ENCODE results near the gene CLOCK.
A peak's percentile ranks its signal among the peaks of the same experiment; 100 is the strongest.
"Not testable (repeated sequence)": the region's sequence is repeated elsewhere in the genome, so short reads cannot be mapped to it uniquely, and the experiment has no call there.

CLOCK gene

GRCh38 chr4:55546756-55547465 lies at the start of gene CLOCK:
Gene CLOCK (minus strand): TSS chr4:55546909. CDS start chr4:55482785, 64,124 bp downstream.
- DNase-seq, result peak; percentile 89

- DNase-seq, result no peak
These were observed 45.3 kb upstream of the CLOCK start, which contains the start of gene PDCL2 for GRCh38 chr4:55592014-55592413. Gene PDCL2 (minus strand): TSS chr4:55592245. CDS start chr4:55592109, 136 bp downstream.

GRCh38 chr4:55588160-55588559 lies 41.5 kb upstream of the CLOCK start:
- no peak for DNase-seq

GRCh38 chr4:55582773-55583172 lies 36.1 kb upstream of the CLOCK start:
- not testable (repeated sequence) for DNase-seq

GRCh38 chr4:55578341-55579010 lies 31.8 kb upstream of the CLOCK start:
- DNase-seq, result no peak

GRCh38 chr4:55575513-55575912 lies 28.8 kb upstream of the CLOCK start:
- DNase-seq, result no peak

- no peak for DNase-seq
These were observed 27.5 kb upstream of the CLOCK start for GRCh38 chr4:55574252-55574651.

GRCh38 chr4:55571806-55572205 lies 25.1 kb upstream of the CLOCK start:
- no peak for DNase-seq

GRCh38 chr4:55568905-55569504 lies 22.3 kb upstream of the CLOCK start:
- DNase-seq, result no peak

GRCh38 chr4:55561889-55562288 lies 15.2 kb upstream of the CLOCK start:
- DNase-seq, result no peak

- DNase-seq, result no peak
These were observed 13.4 kb upstream of the CLOCK start for GRCh38 chr4:55560096-55560495.

- peak; percentile 69 for DNase-seq
These were observed 7.8 kb upstream of the CLOCK start for GRCh38 chr4:55554453-55555030.

GRCh38 chr4:55553441-55554201 lies 6.9 kb upstream of the CLOCK start:
- DNase-seq, result no peak

GRCh38 chr4:55551964-55552363 lies 5.3 kb upstream of the CLOCK start:
- DNase-seq, result not testable (repeated sequence)

GRCh38 chr4:55549888-55550287 lies 3.2 kb upstream of the CLOCK start:
- peak; percentile 11 for DNase-seq

GRCh38 chr4:55547918-55548317 lies 1.2 kb upstream of the CLOCK start:
- no peak for DNase-seq

GRCh38 chr4:55547466-55547770 lies 709 bp upstream of the CLOCK start:
- DNase-seq, result no peak

- DNase-seq, result no peak
These were observed 278 bp downstream of the CLOCK start for GRCh38 chr4:55546506-55546755.

GRCh38 chr4:55545641-55546505 lies 836 bp downstream of the CLOCK start:
- peak; percentile 86 for DNase-seq

- peak; percentile 39 for DNase-seq
These were observed 1.6 kb downstream of the CLOCK start for GRCh38 chr4:55545151-55545550.

- DNase-seq, result peak; percentile 67
These were observed 2.9 kb downstream of the CLOCK start for GRCh38 chr4:55543858-55544257.

- no peak for DNase-seq
These were observed 6.4 kb downstream of the CLOCK start for GRCh38 chr4:55540271-55540670.
